ENCODE results near the gene HOXD9. TPM values are rescaled to one million over a fixed set of nuclear protein-coding genes. Genes with fewer than 3 reads are reported as not detected.
A peak's percentile ranks its signal among the peaks of the same experiment; 100 is the strongest.

HOXD9 gene
- total and polyA plus RNA-seq, 2 of the 8 experiments (the other 6 are each of a cell fraction or from before 2014, with no cell fraction given): not detected

GRCh38 chr2:176111846-176112374 lies 10.6 kb upstream of the HOXD9 start:
- Histone ChIP-seq H3K79me2 (ENCODE audit: control insufficient read depth in 1 of 2, insufficient read depth in 2 of 2, low read length in 2 of 2) (no peaks in the 10 kb centered on the region), H4K20me1 (replicated peaks in 1 of 2; ENCODE audit: control insufficient read depth in 1 of 2, insufficient read depth in 2 of 2, low read length in 2 of 2) (peaks cover 19 to 31% of the 10 kb centered on the region in 2 experiments), H3K23ac (ENCODE audit: insufficient read length) (no peak overlapping the region), H2BK20ac (ENCODE audit: low read length) (no peak overlapping the region), H3K36me3 (ENCODE audit: control insufficient read depth in 2 of 4, insufficient read depth in 4 of 4, low read length in 3 of 4) (peaks cover 0 to 11% (median 0%) of the 10 kb centered on the region in 4 experiments; a peak in 1 of 8 replicates), H4K91ac (replicated peaks; ENCODE audit: insufficient read length, low read length) (no peak overlapping the region), H3K4me3 (ENCODE audit: extremely low read depth in 1 of 4, insufficient read depth in 2 of 4, low read depth in 3 of 4, low read length in 4 of 4) (no peak overlapping the region), H2BK120ac (replicated peaks; ENCODE audit: low read depth, low read length) (no peak overlapping the region), H3K4me1 (replicated peaks in 1 of 4; ENCODE audit: control insufficient read depth in 3 of 4, insufficient read depth in 4 of 4, low read length in 3 of 4) (peaks cover 0 to 10% (median 2%) of the 10 kb centered on the region in 4 experiments; a peak in 5 of 7 replicates), H3K4ac (replicated peaks; ENCODE audit: insufficient read length, low read depth, low read length) (no peak overlapping the region), H3K18ac (ENCODE audit: extremely low read depth, low read length) (no peak overlapping the region), H3K14ac (ENCODE audit: insufficient read length) (no peak overlapping the region), H2BK12ac (ENCODE audit: low read depth, low read length) (peak overlapping the region; percentile 75; the same call in 1 of the 2 replicates), H3K4me2 (ENCODE audit: insufficient read depth in 1 of 2, low read depth in 2 of 2, low read length in 2 of 2) (no peak overlapping the region), H2BK15ac (ENCODE audit: low read length) (no peak overlapping the region), H4K8ac (ENCODE audit: extremely low read depth, insufficient read depth, low read length) (no peak overlapping the region), H3K9ac (replicated peaks in 1 of 4; ENCODE audit: extremely low read depth in 1 of 4, low read depth in 3 of 4, low read length in 3 of 4) (no peak overlapping the region), H2AFZ (ENCODE audit: low read length) (no peak overlapping the region), H2BK5ac (ENCODE audit: low read depth, low read length) (no peak overlapping the region), H3K79me1 (ENCODE audit: low read depth, low read length) (no peaks in the 10 kb centered on the region), H3K56ac (replicated peaks; ENCODE audit: insufficient read length, low read depth, low read length) (no peak overlapping the region), H3K27me3 (replicated peaks in 1 of 4; ENCODE audit: control insufficient read depth in 3 of 4, extremely low read depth in 1 of 4, insufficient read depth in 3 of 4, low read length in 3 of 4) (peaks cover 96 to 99% (median 98%) of the 10 kb centered on the region in 4 experiments), H2AK5ac (ENCODE audit: low read depth, low read length) (no peak overlapping the region), H3K23me2 (ENCODE audit: low read depth, low read length) (no peaks in the 10 kb centered on the region), H3K9me3 (ENCODE audit: insufficient read depth in 2 of 2, low read depth in 1 of 2, low read length in 1 of 2) (peaks cover 0 to 10% of the 10 kb centered on the region in 2 experiments; a peak in 2 of 4 replicates), H4K5ac (ENCODE audit: insufficient read length, low read depth, low read length) (no peak overlapping the region), H3K27ac (ENCODE audit: low read depth, low read length) (no peak overlapping the region)
- 15% methylated on average over 28 of the region's 29 CpGs; no CpG with 5 or more reads in 1 of the 2 experiments for WGBS, 2 experiments (ENCODE audit: extremely low coverage in 1 of 2, insufficient coverage in 1 of 2, insufficient read length in 1 of 2, insufficient replicate concordance in 2 of 2, low coverage in 1 of 2, low lambda C conversion rate in 2 of 2, missing lambda C conversion rate in 1 of 2)
- TF ChIP-seq CBX8 (IDR thresholded peaks at IDR 0.05; ENCODE audit: borderline replicate concordance, low read depth, low read length) (peak; percentile 63; the same call in 1 of the 2 replicates), SIX5 (IDR thresholded peaks at IDR 0.05; ENCODE audit: low read depth, low read length) (no peak)
- FAIRE-seq (no peak), DNase-seq (ENCODE audit: low read depth in 1 of 2, low spot score in 2 of 2) (no peak)
- POLR2A ChIA-PET (ENCODE audit: partially characterized antibody): no interaction called here
- CTCF ChIA-PET (ENCODE audit: partially characterized antibody): interaction anchor here (0.6 to 5.4 kb wide), 16 partner anchors 9 to 1116 kb away, joined by 3 to 42 read pairs (median 4); partner anchors contain the start of genes EVX2 and HOXD9
